Neuronal stem cell (in vitro differentiated cells): ENCODE results near the gene ICA1.

Experiments used
- DNase-seq: peaks from one replicate; pipeline ENCODE4 v3.0.0-alpha.2; 2013; ENCODE audit warnings: low spot score
- H2AFZ ChIP-seq: one replicate; pipeline ENCODE4 v1.6.1; 2013; ENCODE audit warnings: mild to moderate bottlenecking, low read length, inconsistent platforms
- H2AK5ac ChIP-seq: 2 replicates; pipeline ENCODE4 v1.6.1; 2013; ENCODE audit warnings: low read depth, mild to moderate bottlenecking, inconsistent platforms, low read length, moderate library complexity, mixed read lengths
- H2BK120ac ChIP-seq: 2 replicates; pipeline ENCODE4 v1.6.1; 2013; ENCODE audit warnings: low read depth, mild to moderate bottlenecking, inconsistent platforms, low read length, moderate library complexity, mixed read lengths
- H2BK12ac ChIP-seq: one replicate; pipeline ENCODE4 v1.6.1; 2013; ENCODE audit warnings: low read length, inconsistent platforms
- H2BK15ac ChIP-seq: 2 replicates; pipeline ENCODE4 v1.6.1; 2013; ENCODE audit warnings: mild to moderate bottlenecking, low read length, inconsistent platforms, mixed read lengths
- H2BK5ac ChIP-seq: one replicate; pipeline ENCODE4 v1.6.1; 2013; ENCODE audit warnings: inconsistent platforms, mild to moderate bottlenecking, low read length, moderate library complexity
- H3K14ac ChIP-seq: one replicate; pipeline ENCODE4 v1.6.1; 2013; ENCODE audit warnings: low read length, inconsistent platforms
- H3K18ac ChIP-seq: 2 replicates; pipeline ENCODE4 v1.6.1; 2013; ENCODE audit warnings: low read length, inconsistent platforms
- H3K23ac ChIP-seq: 2 replicates; pipeline ENCODE4 v1.6.1; 2013; ENCODE audit warnings: low read depth, mild to moderate bottlenecking, mixed read lengths, low read length, inconsistent platforms; ENCODE audit not compliant: poor library complexity
- H3K27ac ChIP-seq: replicated peaks from 3 replicates; pipeline ENCODE4 v1.5.1; 2013; ENCODE audit warnings: low read length, inconsistent platforms
- H3K27me3 ChIP-seq, 3 experiments: 2 replicates each; pipeline ENCODE4 v1.6.1; 2013; ENCODE audit warnings: low read length in 3 of 3, mild to moderate bottlenecking in 2 of 3, inconsistent platforms in 1 of 3, low read depth in 1 of 3, mixed read lengths in 1 of 3, moderate library complexity in 1 of 3; ENCODE audit not compliant: control insufficient read depth in 3 of 3, insufficient read depth in 3 of 3
- H3K36me3 ChIP-seq, 2 donors: replicated peaks in 1 of 2; 2 replicates each; pipeline ENCODE4 v1.6.1; 2013; ENCODE audit warnings: low read length in 2 of 2; ENCODE audit not compliant: control insufficient read depth in 2 of 2, insufficient read depth in 2 of 2
- H3K4ac ChIP-seq: 2 replicates; pipeline ENCODE4 v1.6.1; 2013; ENCODE audit warnings: inconsistent platforms, mild to moderate bottlenecking, low read length, moderate library complexity
- H3K4me1 ChIP-seq, 2 donors: 1 replicate in 1 of 2; 2 replicates in 1 of 2; pipeline ENCODE4 v1.6.1; 2013; ENCODE audit warnings: low read length in 2 of 2, low read depth in 1 of 2; ENCODE audit not compliant: control insufficient read depth in 2 of 2, insufficient read depth in 1 of 2
- H3K4me2 ChIP-seq: one replicate; pipeline ENCODE4 v1.6.1; 2013; ENCODE audit warnings: mild to moderate bottlenecking, low read length, inconsistent platforms; ENCODE audit not compliant: insufficient read depth, poor library complexity, severe bottlenecking
- H3K4me3 ChIP-seq, 2 donors: 2 replicates each; pipeline ENCODE4 v1.5.1; 2013; ENCODE audit warnings: low read length in 2 of 2, mild to moderate bottlenecking in 2 of 2, inconsistent platforms in 1 of 2, moderate library complexity in 1 of 2
- H3K79me1 ChIP-seq: one replicate; pipeline ENCODE4 v1.6.1; 2013; ENCODE audit warnings: low read depth, mild to moderate bottlenecking, inconsistent platforms, low read length, moderate library complexity
- H3K9ac ChIP-seq: one replicate; pipeline ENCODE4 v1.6.1; 2013; ENCODE audit warnings: mild to moderate bottlenecking, low read depth, low read length, inconsistent platforms; ENCODE audit not compliant: poor library complexity
- H3K9me3 ChIP-seq, 2 donors: replicated peaks in 1 of 2; 2 replicates each; pipeline versions ENCODE3 to v1.6.1; 2013; ENCODE audit warnings: low read length in 2 of 2, mild to moderate bottlenecking in 2 of 2, inconsistent platforms in 1 of 2, low read depth in 1 of 2, mixed read lengths in 1 of 2, moderate library complexity in 1 of 2; ENCODE audit not compliant: control insufficient read depth in 2 of 2, insufficient read depth in 1 of 2
- H4K8ac ChIP-seq: one replicate; pipeline ENCODE4 v1.6.1; 2013; ENCODE audit warnings: low read depth, mild to moderate bottlenecking, inconsistent platforms, low read length, moderate library complexity
- H4K91ac ChIP-seq: one replicate; pipeline ENCODE4 v1.6.1; 2013; ENCODE audit warnings: low read length, low read depth, mild to moderate bottlenecking, inconsistent platforms; ENCODE audit not compliant: poor library complexity
- WGBS, 2 donors: extraction: QIAGEN DNeasy Blood & Tissue Kit; methylation state at CpG; one replicate each; pipeline ENCODE4 v1.1.7; 2013; ENCODE audit warnings: missing lambda C conversion rate in 2 of 2, mixed read lengths in 1 of 2; ENCODE audit not compliant: insufficient read length in 2 of 2, insufficient replicate concordance in 1 of 2; ENCODE audit errors: extremely low coverage in 2 of 2; 5-methylcytosine and 5-hydroxymethylcytosine counted together

Gene ICA1

GRCh38 chr7:8227261-8227660 lies 34.7 kb downstream of the ICA1 start:
- no peaks in the 10 kb centered on the region for H3K27me3 ChIP-seq
- no peak overlapping the region for H3K27ac ChIP-seq
- no CpG with 5 or more reads among the region's 3 CpGs for WGBS, 2 donors
- no peaks in the 10 kb centered on the region for H3K36me3 ChIP-seq
- no peak overlapping the region for H2AK5ac ChIP-seq
- H4K91ac ChIP-seq: no peak overlapping the region
- H3K4ac ChIP-seq: no peak overlapping the region
- H2BK120ac ChIP-seq: no peak overlapping the region
- no peak overlapping the region for H4K8ac ChIP-seq
- no peak for DNase-seq
- no peak overlapping the region for H3K23ac ChIP-seq
- H3K9me3 ChIP-seq: no peaks in the 10 kb centered on the region
- H3K4me2 ChIP-seq: no peak overlapping the region
- no peak overlapping the region for H2AFZ ChIP-seq
- H3K14ac ChIP-seq: no peak overlapping the region
- no peak overlapping the region for H3K4me3 ChIP-seq
- H2BK12ac ChIP-seq: no peak overlapping the region
- no peaks in the 10 kb centered on the region for H3K79me1 ChIP-seq
- H3K18ac ChIP-seq: no peak overlapping the region
- peaks cover 3 to 5% of the 10 kb centered on the region in 2 donors for H3K4me1 ChIP-seq
- no peak overlapping the region for H2BK15ac ChIP-seq
- H2BK5ac ChIP-seq: no peak overlapping the region
- H3K9ac ChIP-seq: no peak overlapping the region

GRCh38 chr7:8226501-8226900 lies 35.5 kb downstream of the ICA1 start:
- Histone ChIP-seq H3K23ac (no peak overlapping the region), H2BK12ac (no peak overlapping the region), H2BK15ac (no peak overlapping the region), H3K4me1 (peaks cover 5 to 10% of the 10 kb centered on the region in 2 donors), H2AFZ (no peak overlapping the region), H2BK5ac (no peak overlapping the region), H3K27me3 (no peaks in the 10 kb centered on the region), H3K18ac (no peak overlapping the region), H3K4me2 (no peak overlapping the region), H3K4ac (no peak overlapping the region), H2BK120ac (no peak overlapping the region), H4K91ac (no peak overlapping the region), H3K9ac (no peak overlapping the region), H4K8ac (no peak overlapping the region), H3K14ac (no peak overlapping the region), H3K79me1 (no peaks in the 10 kb centered on the region), H3K27ac (no peak overlapping the region), H2AK5ac (no peak overlapping the region), H3K9me3 (no peaks in the 10 kb centered on the region), H3K4me3 (no peak overlapping the region), H3K36me3 (no peaks in the 10 kb centered on the region)
- no CpG with 5 or more reads among the region's 2 CpGs for WGBS, 2 donors
- no peak for DNase-seq

DNA sequence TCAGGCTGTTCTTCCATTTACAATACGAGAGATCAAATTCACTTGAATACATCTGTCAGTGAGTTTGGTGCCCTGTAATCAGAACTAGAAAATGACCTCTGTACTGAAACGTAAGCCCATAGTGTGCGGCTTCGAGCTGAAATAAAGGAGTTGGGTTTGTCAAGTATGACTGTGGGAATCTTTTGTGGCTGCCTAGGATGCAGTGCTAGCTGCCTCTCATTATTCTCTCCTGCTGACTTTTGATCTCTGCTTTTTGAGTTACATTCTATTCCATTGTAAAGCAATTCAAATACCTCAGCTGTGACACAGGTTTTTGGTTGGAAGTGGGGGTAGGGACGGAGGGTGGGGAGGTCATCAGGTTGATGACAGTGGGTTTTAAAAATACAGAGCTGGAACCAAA lies 40.4 kb downstream of the ICA1 start:
- Histone ChIP-seq H3K4me1 (peaks cover 10 to 25% of the 10 kb centered on the region in 2 donors), H4K91ac (no peak overlapping the region), H3K14ac (no peak overlapping the region), H3K4me2 (peak overlapping the region; percentile 15), H3K27ac (peak overlapping the region; percentile 47), H2BK15ac (no peak overlapping the region), H3K79me1 (no peaks in the 10 kb centered on the region), H2BK12ac (no peak overlapping the region), H2BK120ac (no peak overlapping the region), H3K23ac (no peak overlapping the region), H3K27me3 (no peaks in the 10 kb centered on the region), H2AK5ac (no peak overlapping the region), H3K18ac (no peak overlapping the region), H3K4me3 (peak overlapping the region in 1 of 2 donors; percentile 42), H3K4ac (no peak overlapping the region), H3K9ac (no peak overlapping the region), H3K36me3 (no peaks in the 10 kb centered on the region), H2AFZ (peak overlapping the region; percentile 47), H4K8ac (no peak overlapping the region), H2BK5ac (no peak overlapping the region), H3K9me3 (no peaks in the 10 kb centered on the region)
- DNase-seq: peak; percentile 30
- no CpG with 5 or more reads among the region's 5 CpGs for WGBS, 2 donors

- WGBS, 2 donors: no CpG with 5 or more reads among the region's 5 CpGs
- H3K36me3 ChIP-seq: no peaks in the 10 kb centered on the region
Measured at GRCh38 chr7:8221101-8221495, 40.9 kb downstream of the ICA1 start.

More at GRCh38 chr7:8221101-8221495, 40.9 kb downstream of the ICA1 start:
- Histone ChIP-seq H3K23ac (no peak overlapping the region), H3K18ac (no peak overlapping the region), H2BK120ac (no peak overlapping the region), H3K27ac (peak overlapping the region; percentile 47), H4K91ac (no peak overlapping the region), H3K27me3 (no peaks in the 10 kb centered on the region), H3K4ac (no peak overlapping the region), H3K9ac (no peak overlapping the region), H3K9me3 (no peaks in the 10 kb centered on the region), H2AK5ac (no peak overlapping the region), H2BK15ac (no peak overlapping the region), H2BK5ac (no peak overlapping the region), H3K4me3 (peak overlapping the region in 1 of 2 donors; percentile 42), H2AFZ (peak overlapping the region; percentile 47), H3K79me1 (no peaks in the 10 kb centered on the region), H4K8ac (no peak overlapping the region), H2BK12ac (no peak overlapping the region), H3K4me2 (peak overlapping the region; percentile 15), H3K4me1 (peaks cover 10 to 25% of the 10 kb centered on the region in 2 donors), H3K14ac (no peak overlapping the region)
- no peak for DNase-seq
